HUES48 (cell line): Measurements from ENCODE around the gene PAX5.

Source experiments
- H3K27ac ChIP-seq: one replicate; pipeline ENCODE4 v1.7.0; 2013; ENCODE audit warnings: low read depth, low read length, inconsistent platforms
- H3K27me3 ChIP-seq: 2 replicates; pipeline ENCODE4 v1.6.1; 2013; ENCODE audit warnings: mild to moderate bottlenecking, low read length; ENCODE audit not compliant: control insufficient read depth, insufficient read depth
- H3K36me3 ChIP-seq: 2 replicates; pipeline ENCODE4 v1.6.1; 2013; ENCODE audit warnings: low read length; ENCODE audit not compliant: control insufficient read depth, insufficient read depth
- H3K4me1 ChIP-seq: 2 replicates; pipeline ENCODE4 v1.6.1; 2013; ENCODE audit warnings: mild to moderate bottlenecking, low read length; ENCODE audit not compliant: control insufficient read depth, insufficient read depth
- H3K4me3 ChIP-seq: 2 replicates; pipeline ENCODE4 v1.5.1; 2013; ENCODE audit warnings: mild to moderate bottlenecking, low read depth, low read length
- H3K9ac ChIP-seq: 2 replicates; pipeline ENCODE4 v1.6.1; 2013; ENCODE audit warnings: mild to moderate bottlenecking, low read depth, low read length, moderate library complexity
- H3K9me3 ChIP-seq: 2 replicates; pipeline ENCODE4 v1.6.1; 2013; ENCODE audit warnings: low read length; ENCODE audit not compliant: control insufficient read depth, insufficient read depth

PAX5 gene

GRCh38 chr9:36848946-36849345 is 185.1 kb downstream of the PAX5 start:
- peaks cover 6% of the 10 kb centered on the region; the same call in 1 of the 2 replicates for H3K4me1 ChIP-seq
- no peak overlapping the region for H3K9ac ChIP-seq
- H3K9me3 ChIP-seq: no peaks in the 10 kb centered on the region
- no peaks in the 10 kb centered on the region; the same call in 1 of the 2 replicates for H3K27me3 ChIP-seq
- H3K27ac ChIP-seq: no peak overlapping the region
- H3K4me3 ChIP-seq: no peak overlapping the region
- H3K36me3 ChIP-seq: no peaks in the 10 kb centered on the region

- no peaks in the 10 kb centered on the region for H3K4me1 ChIP-seq
- no peak overlapping the region for H3K27ac ChIP-seq
- no peaks in the 10 kb centered on the region for H3K36me3 ChIP-seq
- no peak overlapping the region for H3K9ac ChIP-seq
- H3K27me3 ChIP-seq: no peaks in the 10 kb centered on the region; the same call in 1 of the 2 replicates
- H3K4me3 ChIP-seq: no peak overlapping the region
- no peaks in the 10 kb centered on the region for H3K9me3 ChIP-seq
Measured at GRCh38 chr9:36847781-36848673, 186.0 kb downstream of the PAX5 start.

GRCh38 chr9:36846621-36847020 is 187.4 kb downstream of the PAX5 start:
- Histone ChIP-seq H3K27me3 (no peaks in the 10 kb centered on the region), H3K4me3 (no peak overlapping the region), H3K27ac (no peak overlapping the region), H3K36me3 (no peaks in the 10 kb centered on the region), H3K9me3 (no peaks in the 10 kb centered on the region), H3K4me1 (peaks cover 12% of the 10 kb centered on the region), H3K9ac (no peak overlapping the region)

GRCh38 chr9:36845844-36846243 is 188.2 kb downstream of the PAX5 start:
- H3K4me3 ChIP-seq: no peak overlapping the region
- no peak overlapping the region for H3K9ac ChIP-seq
- H3K9me3 ChIP-seq: no peaks in the 10 kb centered on the region
- no peaks in the 10 kb centered on the region for H3K36me3 ChIP-seq
- H3K27ac ChIP-seq: no peak overlapping the region
- peaks cover 19% of the 10 kb centered on the region for H3K4me1 ChIP-seq
- H3K27me3 ChIP-seq: no peaks in the 10 kb centered on the region

- H3K27ac ChIP-seq: no peak overlapping the region
- no peak overlapping the region for H3K4me3 ChIP-seq
- H3K4me1 ChIP-seq: peaks cover 19% of the 10 kb centered on the region
- no peak overlapping the region for H3K9ac ChIP-seq
- no peaks in the 10 kb centered on the region for H3K9me3 ChIP-seq
- H3K27me3 ChIP-seq: no peaks in the 10 kb centered on the region
- no peaks in the 10 kb centered on the region for H3K36me3 ChIP-seq
Measured at GRCh38 chr9:36844961-36845360, 189.1 kb downstream of the PAX5 start.

- Histone ChIP-seq H3K4me1 (peaks cover 19% of the 10 kb centered on the region), H3K9ac (no peak overlapping the region), H3K4me3 (no peak overlapping the region), H3K9me3 (no peaks in the 10 kb centered on the region), H3K27ac (no peak overlapping the region), H3K36me3 (no peaks in the 10 kb centered on the region), H3K27me3 (no peaks in the 10 kb centered on the region)
Measured at GRCh38 chr9:36843964-36844363, 190.1 kb downstream of the PAX5 start.

GRCh38 chr9:36842560-36843530 is 191.2 kb downstream of the PAX5 start:
- no peak overlapping the region for H3K4me3 ChIP-seq
- no peak overlapping the region for H3K27ac ChIP-seq
- no peaks in the 10 kb centered on the region for H3K9me3 ChIP-seq
- peaks cover 19% of the 10 kb centered on the region for H3K4me1 ChIP-seq
- H3K27me3 ChIP-seq: no peaks in the 10 kb centered on the region
- no peak overlapping the region for H3K9ac ChIP-seq
- no peaks in the 10 kb centered on the region for H3K36me3 ChIP-seq

- Histone ChIP-seq H3K9me3 (no peaks in the 10 kb centered on the region), H3K27ac (no peak overlapping the region), H3K9ac (no peak overlapping the region), H3K36me3 (no peaks in the 10 kb centered on the region), H3K4me1 (peaks cover 19% of the 10 kb centered on the region), H3K4me3 (no peak overlapping the region), H3K27me3 (no peaks in the 10 kb centered on the region)
Measured at GRCh38 chr9:36840898-36841536, 193.1 kb downstream of the PAX5 start.

- H3K36me3 ChIP-seq: no peaks in the 10 kb centered on the region
- H3K27ac ChIP-seq: no peak overlapping the region
- no peak overlapping the region for H3K4me3 ChIP-seq
- H3K4me1 ChIP-seq: peaks cover 19% of the 10 kb centered on the region
- H3K9me3 ChIP-seq: no peaks in the 10 kb centered on the region
- no peaks in the 10 kb centered on the region for H3K27me3 ChIP-seq
- no peak overlapping the region for H3K9ac ChIP-seq
Measured at GRCh38 chr9:36839131-36839885, 194.8 kb downstream of the PAX5 start.
